Keratinocyte (primary cell): ENCODE measurements around the gene DDIT3. TPM values are rescaled to one million over a fixed set of nuclear protein-coding genes. Genes with fewer than 3 reads are reported as not detected.
A peak's percentile ranks its signal among the peaks of the same experiment; 100 is the strongest.

Experiments
- DNase-seq: peaks from one replicate; pipeline ENCODE4 v3.0.0-alpha.2; 2011; ENCODE audit warnings: low read depth, missing footprints, low spot score
- FAIRE-seq: peaks from 2 replicates; lab custom pipeline; 2011; peaks lifted over from hg19 to GRCh38; lab: Jason Lieb, UNC
- H2AFZ ChIP-seq: 2 replicates; pipeline ENCODE4 v1.6.0; 2012; ENCODE audit warnings: low read length, control low read depth, inconsistent platforms; ENCODE audit not compliant: control insufficient read depth
- H3K27ac ChIP-seq: 2 replicates; pipeline ENCODE4 v1.5.1; 2011; ENCODE audit warnings: low read length; ENCODE audit not compliant: control insufficient read depth, insufficient read depth
- H3K27me3 ChIP-seq: 3 replicates; pipeline ENCODE4 v1.6.0; 2011; ENCODE audit warnings: low read length; ENCODE audit not compliant: control insufficient read depth, insufficient read depth; ENCODE audit errors: extremely low read depth
- H3K36me3 ChIP-seq, 2 experiments: 2 replicates in 1 of 2; 3 replicates in 1 of 2; pipeline ENCODE4 v1.5.1; 2011; ENCODE audit warnings: low read length in 2 of 2, mild to moderate bottlenecking in 1 of 2; ENCODE audit not compliant: control insufficient read depth in 2 of 2, insufficient read depth in 2 of 2; ENCODE audit errors: extremely low read depth in 1 of 2
- H3K4me1 ChIP-seq: 3 replicates; pipeline ENCODE4 v1.5.1; 2011; ENCODE audit warnings: low read length; ENCODE audit not compliant: control insufficient read depth, insufficient read depth; ENCODE audit errors: extremely low read depth
- H3K4me2 ChIP-seq: 3 replicates; pipeline ENCODE4 v1.6.0; 2011; ENCODE audit warnings: low read depth, low read length; ENCODE audit not compliant: control insufficient read depth, insufficient read depth; ENCODE audit errors: extremely low read depth
- H3K4me3 ChIP-seq, 3 experiments: fragments of 200-600 bp in 1 of 3; sonication (generic) in 1 of 3; 2 replicates in 2 of 3; 3 replicates in 1 of 3; pipeline ENCODE4 v1.5.1; 2011 to 2016; ENCODE audit warnings: low read length in 3 of 3, mild to moderate bottlenecking in 3 of 3, control low read depth in 2 of 3, inconsistent platforms in 1 of 3, low read depth in 1 of 3, mixed read lengths in 1 of 3, mixed run types in 1 of 3, moderate library complexity in 1 of 3; ENCODE audit not compliant: control insufficient read depth in 2 of 3, insufficient read depth in 2 of 3; ENCODE audit errors: extremely low read depth in 1 of 3
- H3K79me2 ChIP-seq: 2 replicates; pipeline ENCODE4 v1.6.0; 2012; ENCODE audit warnings: low read length; ENCODE audit not compliant: control insufficient read depth, insufficient read depth
- H3K9ac ChIP-seq: 3 replicates; pipeline ENCODE4 v1.6.0; 2011; ENCODE audit warnings: low read length; ENCODE audit not compliant: control insufficient read depth, insufficient read depth; ENCODE audit errors: extremely low read depth
- H3K9me1 ChIP-seq: 3 replicates; pipeline ENCODE4 v1.6.0; 2011; ENCODE audit warnings: low read length; ENCODE audit not compliant: control insufficient read depth, insufficient read depth; ENCODE audit errors: extremely low read depth
- H3K9me3 ChIP-seq: 2 replicates; pipeline ENCODE4 v1.5.1; 2012; ENCODE audit warnings: low read depth, low read length; ENCODE audit not compliant: control insufficient read depth
- H4K20me1 ChIP-seq: 3 replicates; pipeline ENCODE4 v1.6.0; 2011; ENCODE audit warnings: low read length; ENCODE audit not compliant: control insufficient read depth, insufficient read depth; ENCODE audit errors: extremely low read depth
- CTCF ChIP-seq, 3 experiments: IDR thresholded peaks in 1 of 3; conservative IDR thresholded peaks in 1 of 3; optimal IDR thresholded peaks in 1 of 3; 2 replicates in 2 of 3; 3 replicates in 1 of 3; pipeline versions ENCODE3 to v1.5.1; 2011; ENCODE audit warnings: low read length in 3 of 3, mild to moderate bottlenecking in 3 of 3, moderate library complexity in 2 of 3, control low read depth in 1 of 3, inconsistent platforms in 1 of 3; ENCODE audit not compliant: insufficient read depth in 2 of 3; ENCODE audit errors: extremely low read depth in 1 of 3
- EZH2 ChIP-seq: IDR thresholded peaks from one replicate; pipeline ENCODE4 v1.6.1; 2012; ENCODE audit warnings: inconsistent platforms, mild to moderate bottlenecking, low read length, moderate library complexity
- dilution Hi-C: fragments of 300-500 bp; cut with MboI; formaldehyde crosslinking; loops from one replicate; pipeline ENCODE4 v1.7.0; 2020; ENCODE audit warnings: low sequenced_read_pairs; ENCODE audit not compliant: extremely low pct_ligation_motif_present
- polyA plus RNA-seq, 5 experiments: library from polyadenylated mRNA; depleted of rRNA in 3 of 5; stranded (reverse) in 3 of 5; stranded (forward) in 1 of 5; unstranded in 1 of 5; fragments of >200 nt; gene quantifications; 1 replicate in 1 of 5; 2 replicates in 3 of 5; 3 replicates in 1 of 5; pipeline versions ENCODE4 v1.2.1 to v1.2.3, GENCODE V29; 2011 to 2012; ENCODE audit warnings: missing spikeins in 2 of 5, low read depth in 1 of 5, low replicate concordance in 1 of 5

DDIT3 gene
- polyA plus RNA-seq, 1 donor (not counting 4 experiments of a cell fraction or from before 2014, with no cell fraction given) = 25.6 TPM

- no peak overlapping the region for H3K4me2 ChIP-seq
- H3K9me3 ChIP-seq = no peaks in the 10 kb centered on the region
- H3K9ac ChIP-seq = no peak overlapping the region
- H2AFZ ChIP-seq = no peak overlapping the region
- no peak overlapping the region for H3K27ac ChIP-seq
- FAIRE-seq (no peak), DNase-seq (no peak)
- no peaks in the 10 kb centered on the region for H3K27me3 ChIP-seq
- TF ChIP-seq EZH2 (no peak), CTCF (optimal IDR thresholded peaks at IDR 0.05 in 1 of 3, IDR thresholded peaks at IDR 0.05 in 1 of 3, conservative IDR thresholded peaks at IDR 0.05 in 1 of 3; ENCODE audit: extremely low read depth in 1 of 3, insufficient read depth in 2 of 3, low read length in 3 of 3) (peak in 1 of 3 experiments; percentile 33)
- no peaks in the 10 kb centered on the region for H4K20me1 ChIP-seq
- H3K36me3 ChIP-seq = peaks cover 22 to 26% of the 10 kb centered on the region in 2 experiments
- H3K4me3 ChIP-seq = no peak overlapping the region
- H3K4me1 ChIP-seq = peaks cover 9% of the 10 kb centered on the region
- peaks cover 28% of the 10 kb centered on the region for H3K79me2 ChIP-seq
- H3K9me1 ChIP-seq = no peaks in the 10 kb centered on the region
- dilution Hi-C loops = no loop called here
These were observed 28.7 kb downstream of the DDIT3 start for GRCh38 chr12:57491393-57492280.

GRCh38 chr12:57490126-57490525 lies 30.2 kb downstream of the DDIT3 start:
- Histone ChIP-seq H3K36me3 (peaks cover 22 to 25% of the 10 kb centered on the region in 2 experiments), H3K4me1 (peaks cover 9% of the 10 kb centered on the region), H3K9me3 (no peaks in the 10 kb centered on the region), H3K4me3 (no peak overlapping the region), H3K9ac (no peak overlapping the region), H2AFZ (no peak overlapping the region), H3K79me2 (peaks cover 28% of the 10 kb centered on the region), H3K27ac (no peak overlapping the region), H4K20me1 (no peaks in the 10 kb centered on the region), H3K27me3 (no peaks in the 10 kb centered on the region), H3K4me2 (no peak overlapping the region), H3K9me1 (no peaks in the 10 kb centered on the region)
- no peak for DNase-seq
- dilution Hi-C loops = no loop called here
- no peak for FAIRE-seq
- TF ChIP-seq EZH2 = no peak
